HepG2 (cell line): ENCODE data around the gene TNNI2. TPM values are rescaled to one million over a fixed set of nuclear protein-coding genes. Genes with fewer than 3 reads are reported as not detected.

Experiments used
- CREM ChIP-seq, 2 experiments: sonication (generic) in 1 of 2; formaldehyde crosslinking in 1 of 2; IDR thresholded peaks; 2 replicates each; pipeline versions ENCODE4 v1.4.0 to v1.6.1; 2016 to 2020; ENCODE audit warnings: antibody characterized with exemption in 1 of 2, mild to moderate bottlenecking in 1 of 2, missing genetic modification reagents in 1 of 2
- ETV6 ChIP-seq: sonication (generic); formaldehyde crosslinking; conservative IDR thresholded peaks from 2 replicates; pipeline ENCODE4 v1.4.0; 2020; ENCODE audit warnings: missing genetic modification reagents
- FOSL2 ChIP-seq: sonication (generic); formaldehyde crosslinking; IDR thresholded peaks from 2 replicates; pipeline ENCODE4 v1.4.0; 2020; ENCODE audit warnings: missing genetic modification reagents
- HDAC6 ChIP-seq: fragments of 200-600 bp; sonication (generic); IDR thresholded peaks from 2 replicates; pipeline ENCODE4 v1.7.0; 2017; ENCODE audit warnings: mild to moderate bottlenecking, antibody characterized with exemption, low read length, low read depth
- IRF2 ChIP-seq: IDR thresholded peaks from 2 replicates; pipeline ENCODE4 v1.6.1; 2018; ENCODE audit warnings: missing genetic modification reagents, missing compliant biosample characterization
- KDM4B ChIP-seq: sonication (generic); formaldehyde crosslinking; IDR thresholded peaks from 2 replicates; pipeline ENCODE4 v1.4.0; 2020; ENCODE audit warnings: missing genetic modification reagents
- KDM5A ChIP-seq: fragments of 200-600 bp; sonication (generic); IDR thresholded peaks from 2 replicates; pipeline ENCODE4 v1.7.0; 2018; ENCODE audit warnings: antibody characterized with exemption, mild to moderate bottlenecking, low read length, borderline replicate concordance
- KDM5B ChIP-seq: sonication (generic); formaldehyde crosslinking; IDR thresholded peaks from 2 replicates; pipeline ENCODE4 v1.4.0; 2020; ENCODE audit warnings: missing genetic modification reagents, mild to moderate bottlenecking, borderline replicate concordance
- KMT2B ChIP-seq: IDR thresholded peaks from 2 replicates; pipeline ENCODE4 v1.6.1; 2016; ENCODE audit warnings: missing genetic modification reagents, missing compliant biosample characterization
- MATR3 ChIP-seq: sonication (generic); formaldehyde crosslinking; IDR thresholded peaks from 2 replicates; pipeline ENCODE4 v1.4.0; 2020; ENCODE audit warnings: missing genetic modification reagents
- NCOA1 ChIP-seq: sonication (generic); formaldehyde crosslinking; IDR thresholded peaks from 2 replicates; pipeline ENCODE4 v1.9.0; 2021; ENCODE audit warnings: missing genetic modification reagents
- NFIB ChIP-seq: sonication (generic); formaldehyde crosslinking; IDR thresholded peaks from 2 replicates; pipeline ENCODE4 v1.9.0; 2021; ENCODE audit warnings: missing genetic modification reagents, mild to moderate bottlenecking, borderline replicate concordance
- NFKBIZ ChIP-seq: IDR thresholded peaks from 2 replicates; pipeline ENCODE4 v1.6.1; 2018; ENCODE audit warnings: missing genetic modification reagents, missing compliant biosample characterization
- NR3C1 ChIP-seq: sonication (generic); formaldehyde crosslinking; IDR thresholded peaks from 2 replicates; pipeline ENCODE4 v1.4.0; 2020; ENCODE audit warnings: missing genetic modification reagents
- RBAK ChIP-seq: sonication (generic); formaldehyde crosslinking; IDR thresholded peaks from 2 replicates; pipeline ENCODE4 v1.5.1; 2020; ENCODE audit warnings: mild to moderate bottlenecking, missing genetic modification reagents
- RFXAP ChIP-seq: sonication (generic); formaldehyde crosslinking; IDR thresholded peaks from 2 replicates; pipeline ENCODE4 v1.4.0; 2020; ENCODE audit warnings: missing genetic modification reagents, borderline replicate concordance
- STAT5B ChIP-seq: sonication (generic); formaldehyde crosslinking; IDR thresholded peaks from 2 replicates; pipeline ENCODE4 v1.4.0; 2020; ENCODE audit warnings: missing genetic modification reagents
- TIGD3 ChIP-seq: sonication (generic); formaldehyde crosslinking; IDR thresholded peaks from 2 replicates; pipeline ENCODE4 v1.5.1; 2020; ENCODE audit warnings: mild to moderate bottlenecking, missing genetic modification reagents, borderline replicate concordance
- ZFAT ChIP-seq: sonication (generic); formaldehyde crosslinking; conservative IDR thresholded peaks from 2 replicates; pipeline ENCODE4 v1.8.1; 2023; ENCODE audit warnings: missing genetic modification reagents, inconsistent platforms
- ZNF12 ChIP-seq: sonication (generic); formaldehyde crosslinking; IDR thresholded peaks from 2 replicates; pipeline ENCODE4 v1.5.0; 2020; ENCODE audit warnings: missing genetic modification reagents
- ZNF232 ChIP-seq: sonication (generic); formaldehyde crosslinking; IDR thresholded peaks from 2 replicates; pipeline ENCODE4 v1.4.0; 2020; ENCODE audit warnings: missing genetic modification reagents, borderline replicate concordance
- ZNF24 ChIP-seq: fragments of 450-650 bp; IDR thresholded peaks from 2 replicates; pipeline ENCODE4 v1.6.1; 2017; ENCODE audit warnings: antibody characterized with exemption, mild to moderate bottlenecking
- ZNF770 ChIP-seq: sonication (generic); formaldehyde crosslinking; IDR thresholded peaks from 2 replicates; pipeline ENCODE4 v1.5.0; 2020; ENCODE audit warnings: mild to moderate bottlenecking, missing genetic modification reagents
- ZSCAN12 ChIP-seq: sonication (generic); formaldehyde crosslinking; IDR thresholded peaks from 2 replicates; pipeline ENCODE4 v1.9.0; 2021; ENCODE audit warnings: mild to moderate bottlenecking, missing genetic modification reagents
- polyA plus RNA-seq, 8 experiments: library from polyadenylated mRNA; depleted of rRNA in 3 of 8; stranded (reverse) in 7 of 8; unstranded in 1 of 8; fragments of >200 nt; fragmentation: Illumina TruSeq in 4 of 8; extraction: Trizol in 4 of 8; gene quantifications; 2 replicates each; pipeline versions ENCODE4 v1.2.1 to v1.2.3, GENCODE V29; 2011 to 2016; ENCODE audit warnings: low read depth in 4 of 8, missing spikeins in 1 of 8, mixed read lengths in 1 of 8; ENCODE audit not compliant: insufficient read depth in 1 of 8
- total RNA-seq, 5 experiments: library from RNA; depleted of rRNA; stranded (reverse); fragments of >200 nt; fragmentation: Illumina TruSeq; extraction: Trizol; gene quantifications; 2 replicates each; pipeline ENCODE4 v1.2.3, GENCODE V29; 2016; ENCODE audit warnings: low read depth in 1 of 5
- TF ChIP-seq, protein P1 (sequence below): sonication (generic); formaldehyde crosslinking; IDR thresholded peaks from 2 replicates; pipeline ENCODE4 v1.5.1; 2020; ENCODE audit warnings: missing genetic modification reagents, mild to moderate bottlenecking, borderline replicate concordance

The TNNI2 gene
- total and polyA plus RNA-seq, 2 of the 13 experiments (the other 11 are each of a cell fraction or from before 2014, with no cell fraction given), result 7.2 to 12.0 TPM

- TF ChIP-seq CREM (IDR thresholded peaks at IDR 0.05) (peak; percentile 60), CREM (CRISPR knock-in tag; IDR thresholded peaks at IDR 0.05) (no peak), RBAK (no peak), ZNF770 (0 out of 2 replicates have a peak, but pooled peaks have one; percentile 17), ETV6 (no peak), ZNF232 (CRISPR knock-in tag) (peak; percentile 73; the same call in 1 of the 2 replicates), MATR3 (CRISPR knock-in tag) (no peak), IRF2 (peak; percentile 40; the same call in 1 of the 2 replicates), KDM5A (no peak), KMT2B (CRISPR knock-in tag) (0 out of 2 replicates have a peak, but pooled peaks have one; percentile 36), NFKBIZ (CRISPR knock-in tag) (0 out of 2 replicates have a peak, but pooled peaks have one; percentile 34), ZFAT (CRISPR knock-in tag) (no peak), HDAC6 (no peak), KDM4B (0 out of 2 replicates have a peak, but pooled peaks have one; percentile 30), FOSL2 (peak; percentile 33), ZSCAN12 (CRISPR knock-in tag) (no peak), TIGD3 (CRISPR knock-in tag) (0 out of 2 replicates have a peak, but pooled peaks have one; percentile 81), STAT5B (CRISPR knock-in tag) (no peak), KDM5B (CRISPR knock-in tag) (peak; percentile 82; the same call in 1 of the 2 replicates), RFXAP (CRISPR knock-in tag) (no peak; the same call in 1 of the 2 replicates), ZNF12 (no peak), NR3C1 (CRISPR knock-in tag) (no peak), NCOA1 (CRISPR knock-in tag) (peak; percentile 81; the same call in 1 of the 2 replicates), NFIB (CRISPR knock-in tag) (0 out of 2 replicates have a peak, but pooled peaks have one; percentile 71), ZNF24 (no peak)
- TF ChIP-seq, protein P1, sequence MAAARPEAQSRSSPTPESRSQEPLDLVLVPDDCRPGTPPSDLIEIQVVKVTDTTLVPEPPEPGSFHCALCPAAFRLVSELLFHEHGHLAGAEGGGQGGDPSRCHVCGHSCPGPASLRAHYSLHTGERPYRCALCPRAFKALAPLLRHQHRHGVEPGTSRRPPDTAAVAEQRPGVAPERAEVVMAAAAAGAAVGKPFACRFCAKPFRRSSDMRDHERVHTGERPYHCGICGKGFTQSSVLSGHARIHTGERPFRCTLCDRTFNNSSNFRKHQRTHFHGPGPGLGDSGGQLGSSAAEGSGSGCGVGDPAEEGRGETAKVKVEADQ (CRISPR knock-in tag), result no peak; the same call in 1 of the 2 replicates
Observed at GRCh38 chr11:1830322-1831223, 8.2 kb upstream of the TNNI2 start (continued).
